Transverse colon (tissue), 4 donors: ENCODE measurements around the gene NCK2. TPM values are rescaled to one million over a fixed set of nuclear protein-coding genes. Genes with fewer than 3 reads are reported as not detected.

Source experiments
- DNase-seq: peaks from one replicate; pipeline ENCODE4 v3.0.0-alpha.2; 2019
- H3K27ac ChIP-seq, 4 donors: fragments of 200-600 bp; sonication (generic); 2 replicates each; pipeline ENCODE4 v1.5.1; 2016 to 2018; ENCODE audit warnings: inconsistent platforms in 4 of 4
- H3K27me3 ChIP-seq: fragments of 200-600 bp; sonication (generic); 2 replicates; pipeline ENCODE4 v1.5.1; 2017; ENCODE audit warnings: inconsistent platforms
- H3K36me3 ChIP-seq, 4 donors: fragments of 200-600 bp; sonication (generic); 2 replicates each; pipeline ENCODE4 v1.5.1; 2017 to 2019; ENCODE audit warnings: inconsistent platforms in 4 of 4
- H3K4me1 ChIP-seq, 4 donors: fragments of 200-600 bp; sonication (generic); 2 replicates each; pipeline ENCODE4 v1.5.1; 2017 to 2020; ENCODE audit warnings: inconsistent platforms in 4 of 4
- H3K4me3 ChIP-seq, 4 donors: fragments of 200-600 bp; sonication (generic); 1 replicate in 1 of 4; 2 replicates in 3 of 4; pipeline versions ENCODE4 v1.5.1 to v1.6.1; 2017 to 2019; ENCODE audit warnings: inconsistent platforms in 4 of 4
- H3K9me3 ChIP-seq, 2 donors: fragments of 200-600 bp; sonication (generic); 2 replicates each; pipeline ENCODE4 v1.5.1; 2017 to 2019; ENCODE audit warnings: inconsistent platforms in 2 of 2
- CTCF ChIP-seq, 5 experiments: fragments of 200-600 bp in 3 of 5; fragments of 450-650 bp in 2 of 5; sonication (generic) in 3 of 5; IDR thresholded peaks; 1 replicate in 2 of 5; 2 replicates in 3 of 5; pipeline ENCODE4 v1.5.1; 2016 to 2017; ENCODE audit warnings: antibody characterized with exemption in 5 of 5, inconsistent platforms in 3 of 5, mild to moderate bottlenecking in 2 of 5, moderate library complexity in 1 of 5
- EP300 ChIP-seq: sonication (generic); formaldehyde crosslinking; IDR thresholded peaks from one replicate; pipeline ENCODE4 v1.6.1; 2017; ENCODE audit warnings: antibody characterized with exemption, low read depth
- POLR2A ChIP-seq: fragments of 450-650 bp; IDR thresholded peaks from one replicate; pipeline ENCODE4 v1.6.1; 2016; ENCODE audit warnings: antibody characterized with exemption, mild to moderate bottlenecking, moderate library complexity
- POLR2AphosphoS5 ChIP-seq, 3 donors: sonication (generic); formaldehyde crosslinking; IDR thresholded peaks; one replicate each; pipeline ENCODE4 v1.6.1; 2016; ENCODE audit warnings: antibody characterized with exemption in 3 of 3
- WGBS, 2 donors: methylation state at CpG; one replicate each; pipeline ENCODE4 v1.1.5; 2018; ENCODE audit warnings: low coverage in 1 of 2; 5-methylcytosine and 5-hydroxymethylcytosine counted together
- in situ Hi-C, 4 donors: fragments of 200-750 bp; cut with MboI; loops; one replicate each; pipeline versions ENCODE4 v1.15.0 to v1.15.1; 2017; ENCODE audit warnings: low sequenced_read_pairs in 3 of 4, low pct_ligation_motif_present in 1 of 4, low pct_unique_long_range_greater_than_20kb in 1 of 4
- intact Hi-C: fragments of 100-400 bp; cut with DNase I; formaldehyde crosslinking; loops from one replicate; pipeline ENCODE4 v1.15.1; 2023; ENCODE audit warnings: low total_unique reads
- total RNA-seq, 4 donors: library from RNA; depleted of rRNA; stranded (reverse); fragments of >200 nt; gene quantifications; one replicate each; pipeline ENCODE4 v1.1.0, GENCODE V29; 2016

The NCK2 gene
- total RNA-seq, 4 donors from 2014 or later = 42.2 to 74.1 (median 59.9) TPM

GRCh38 chr2:105924271-105924670 is 179.6 kb downstream of the NCK2 start:
- WGBS, 2 donors = 81 to 100% methylated on average over 3 to 6 of the region's 6 CpGs
- no peaks in the 10 kb centered on the region for H3K36me3 ChIP-seq
- no peaks in the 10 kb centered on the region for H3K27me3 ChIP-seq
- H3K4me3 ChIP-seq = no peak overlapping the region
- no peaks in the 10 kb centered on the region for H3K9me3 ChIP-seq
- TF ChIP-seq CTCF (IDR thresholded peaks at IDR 0.05) = no peak
- no peak for TF ChIP-seq EP300
- TF ChIP-seq POLR2A = no peak
- no peak for TF ChIP-seq POLR2AphosphoS5 (IDR thresholded peaks at IDR 0.05)
- intact Hi-C loops (no loop called here), in situ Hi-C loops (no loop called here)
- no peak for DNase-seq
- H3K27ac ChIP-seq = no peak overlapping the region
- H3K4me1 ChIP-seq = no peaks in the 10 kb centered on the region

DNA sequence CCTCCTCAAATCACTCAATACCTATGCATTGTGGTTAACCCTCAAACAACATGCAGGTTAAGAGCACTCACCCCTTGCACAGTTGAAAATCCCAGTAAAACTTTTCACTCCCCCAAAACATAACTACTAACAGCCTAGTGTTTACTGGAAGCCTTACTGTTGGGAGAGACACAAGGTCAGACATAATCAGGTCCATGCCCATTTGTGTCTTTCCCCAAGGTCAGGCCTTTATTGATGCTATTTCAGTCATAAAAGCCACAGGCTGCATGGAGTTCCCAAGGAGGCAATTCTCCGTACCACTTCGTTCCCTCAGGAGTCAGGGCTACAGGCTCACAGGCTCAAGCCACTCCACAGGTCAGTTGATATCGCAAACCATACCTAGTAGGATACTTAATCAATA is 180.2 kb downstream of the NCK2 start:
- in situ Hi-C loops = no loop called here
- Histone ChIP-seq H3K27me3 (no peaks in the 10 kb centered on the region), H3K4me1 (no peaks in the 10 kb centered on the region), H3K27ac (no peak overlapping the region), H3K9me3 (no peaks in the 10 kb centered on the region), H3K36me3 (no peaks in the 10 kb centered on the region), H3K4me3 (no peak overlapping the region)
- no peak for DNase-seq
- intact Hi-C loops = no loop called here
- TF ChIP-seq EP300 = no peak
- no peak for TF ChIP-seq CTCF (IDR thresholded peaks at IDR 0.05)
- TF ChIP-seq POLR2AphosphoS5 (IDR thresholded peaks at IDR 0.05) = no peak
- no peak for TF ChIP-seq POLR2A
- 73 to 80% methylated on average over 3 of the region's 3 CpGs for WGBS, 2 donors

GRCh38 chr2:105925390-105925789 is 180.7 kb downstream of the NCK2 start:
- Histone ChIP-seq H3K4me3 (no peak overlapping the region), H3K36me3 (no peaks in the 10 kb centered on the region), H3K27ac (no peak overlapping the region), H3K27me3 (no peaks in the 10 kb centered on the region), H3K4me1 (no peaks in the 10 kb centered on the region), H3K9me3 (no peaks in the 10 kb centered on the region)
- in situ Hi-C loops (no loop called here), intact Hi-C loops (no loop called here)
- DNase-seq = no peak
- TF ChIP-seq POLR2A = no peak
- no peak for TF ChIP-seq CTCF (IDR thresholded peaks at IDR 0.05)
- no peak for TF ChIP-seq EP300
- TF ChIP-seq POLR2AphosphoS5 (IDR thresholded peaks at IDR 0.05) = no peak
- WGBS, 2 donors = 81 to 85% methylated on average over 4 to 6 of the region's 6 CpGs

- 88 to 100% methylated on average over 1 to 3 of the region's 3 CpGs for WGBS, 2 donors
- no peaks in the 10 kb centered on the region for H3K27me3 ChIP-seq
- H3K36me3 ChIP-seq = no peaks in the 10 kb centered on the region
- TF ChIP-seq POLR2AphosphoS5 (IDR thresholded peaks at IDR 0.05) = no peak
- no peak for TF ChIP-seq POLR2A
- TF ChIP-seq CTCF (IDR thresholded peaks at IDR 0.05) = no peak
- no peak for TF ChIP-seq EP300
- DNase-seq = peak; percentile 25
- intact Hi-C loops (no loop called here), in situ Hi-C loops (no loop called here)
- no peak overlapping the region for H3K4me3 ChIP-seq
- no peak overlapping the region for H3K27ac ChIP-seq
- no peaks in the 10 kb centered on the region for H3K4me1 ChIP-seq
- H3K9me3 ChIP-seq = no peaks in the 10 kb centered on the region
These were observed 182.4 kb downstream of the NCK2 start for GRCh38 chr2:105926960-105927678.
